Measurements from ENCODE around the gene TMEM63A. TPM values are rescaled to one million over a fixed set of nuclear protein-coding genes. Genes with fewer than 3 reads are reported as not detected.

The TMEM63A gene
- total and polyA plus RNA-seq, 10 of the 15 experiments (the other 5 are each of a cell fraction or from before 2014, with no cell fraction given) = 1.3 to 33.5 (median 15.2) TPM

DNA sequence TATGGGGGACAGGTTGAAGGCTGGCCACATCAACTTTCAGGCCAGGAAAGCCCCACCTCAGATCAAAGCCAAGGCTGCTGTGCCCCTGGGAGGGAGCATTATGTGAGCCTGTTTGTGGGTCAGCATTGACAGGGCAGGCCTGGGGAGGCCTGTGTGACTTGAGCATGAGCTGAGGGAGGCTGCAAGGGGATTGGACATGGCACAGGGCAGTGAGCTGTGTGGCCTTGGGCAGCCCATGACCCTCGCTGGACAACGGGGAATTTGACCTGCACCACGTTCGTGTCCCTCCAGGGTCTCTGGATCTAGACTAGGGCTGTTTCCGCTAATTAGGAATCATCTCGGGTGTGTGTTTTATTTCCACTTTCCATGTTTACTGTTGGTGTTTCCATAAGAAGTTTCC lies 24.3 kb upstream of the TMEM63A start:
- POLR2A ChIA-PET = no interaction called here
- CTCF ChIA-PET = interaction anchor here (1.2 to 1.3 kb wide), 2 partner anchors 24 to 28 kb away, joined by 3 read pairs; partner anchors contain the start of gene TMEM63A
- SMC1A ChIA-PET (ENCODE audit: uncharacterized antibody, unreplicated experiment) = interaction anchor here (1.0 to 1.8 kb wide), 3 partner anchors 9 to 432 kb away, joined by 3 to 6 read pairs (median 4); no protein-coding TSS in a partner anchor

More for the DNA sequence above, 24.3 kb upstream of the TMEM63A start:
- in situ Hi-C loops (cut with MboI) = no loop called here
- ATAC-seq = peak; percentile 13; the same call in 2 of the 3 replicates
- intact Hi-C loops (cut with micrococcal nuclease; ENCODE audit: unreplicated experiment) = no loop called here
- TF ChIP-seq FOXM1 (IDR thresholded peaks at IDR 0.05; ENCODE audit: low read depth, low read length) = no peak
- TF ChIP-seq RUNX3 (IDR thresholded peaks at IDR 0.05; ENCODE audit: low read length) = no peak
- TF ChIP-seq, protein P1, sequence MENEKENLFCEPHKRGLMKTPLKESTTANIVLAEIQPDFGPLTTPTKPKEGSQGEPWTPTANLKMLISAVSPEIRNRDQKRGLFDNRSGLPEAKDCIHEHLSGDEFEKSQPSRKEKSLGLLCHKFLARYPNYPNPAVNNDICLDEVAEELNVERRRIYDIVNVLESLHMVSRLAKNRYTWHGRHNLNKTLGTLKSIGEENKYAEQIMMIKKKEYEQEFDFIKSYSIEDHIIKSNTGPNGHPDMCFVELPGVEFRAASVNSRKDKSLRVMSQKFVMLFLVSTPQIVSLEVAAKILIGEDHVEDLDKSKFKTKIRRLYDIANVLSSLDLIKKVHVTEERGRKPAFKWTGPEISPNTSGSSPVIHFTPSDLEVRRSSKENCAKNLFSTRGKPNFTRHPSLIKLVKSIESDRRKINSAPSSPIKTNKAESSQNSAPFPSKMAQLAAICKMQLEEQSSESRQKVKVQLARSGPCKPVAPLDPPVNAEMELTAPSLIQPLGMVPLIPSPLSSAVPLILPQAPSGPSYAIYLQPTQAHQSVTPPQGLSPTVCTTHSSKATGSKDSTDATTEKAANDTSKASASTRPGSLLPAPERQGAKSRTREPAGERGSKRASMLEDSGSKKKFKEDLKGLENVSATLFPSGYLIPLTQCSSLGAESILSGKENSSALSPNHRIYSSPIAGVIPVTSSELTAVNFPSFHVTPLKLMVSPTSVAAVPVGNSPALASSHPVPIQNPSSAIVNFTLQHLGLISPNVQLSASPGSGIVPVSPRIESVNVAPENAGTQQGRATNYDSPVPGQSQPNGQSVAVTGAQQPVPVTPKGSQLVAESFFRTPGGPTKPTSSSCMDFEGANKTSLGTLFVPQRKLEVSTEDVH (IDR thresholded peaks at IDR 0.05; ENCODE audit: low read depth, partially characterized antibody) = no peak
- no peak for TF ChIP-seq NFIC (IDR thresholded peaks at IDR 0.05; ENCODE audit: low read depth, low read length)
- TF ChIP-seq BHLHE40 (IDR thresholded peaks at IDR 0.05; ENCODE audit: borderline replicate concordance in 1 of 2, low read depth in 2 of 2, low read length in 1 of 2) = no peak
- no peak for TF ChIP-seq RB1 (IDR thresholded peaks at IDR 0.05; ENCODE audit: borderline replicate concordance)
- TF ChIP-seq ZZZ3 (IDR thresholded peaks at IDR 0.05; ENCODE audit: control insufficient read depth, insufficient read length, low read depth) = no peak
- TF ChIP-seq MTA2 (IDR thresholded peaks at IDR 0.05; ENCODE audit: low read depth) = no peak
- no peak for TF ChIP-seq FOXK2 (IDR thresholded peaks at IDR 0.05)
- TF ChIP-seq ZNF384 (IDR thresholded peaks at IDR 0.05; ENCODE audit: borderline replicate concordance, low read depth, low read length) = no peak
- no peak for TF ChIP-seq POLR2A (IDR thresholded peaks at IDR 0.05; ENCODE audit: low read depth, low read length)
- TF ChIP-seq RELB (IDR thresholded peaks at IDR 0.05; ENCODE audit: low read depth) = no peak
- no peak for TF ChIP-seq CHD2 (IDR thresholded peaks at IDR 0.05; ENCODE audit: borderline replicate concordance, low read depth, low read length)
- TF ChIP-seq USF1 (IDR thresholded peaks at IDR 0.05; ENCODE audit: borderline replicate concordance, extremely low read length, insufficient read depth, low read depth, low read length) = no peak
- no peak for TF ChIP-seq STAT3 (IDR thresholded peaks at IDR 0.05; ENCODE audit: low read depth, low read length)
- TF ChIP-seq BCL11A (IDR thresholded peaks at IDR 0.05; ENCODE audit: low read depth, low read length) = no peak
- Histone ChIP-seq H3K36me3 (ENCODE audit: control insufficient read depth in 2 of 2, insufficient read depth in 2 of 2, low read length in 1 of 2) (no peaks in the 10 kb centered on the region), H3K4me1 (ENCODE audit: control insufficient read depth, insufficient read depth, low read length) (peaks cover 4% of the 10 kb centered on the region; the same call in 1 of the 2 replicates), H4K20me1 (ENCODE audit: control insufficient read depth, insufficient read depth) (no peaks in the 10 kb centered on the region), H3K4me3 (no peak overlapping the region), H3K9ac (ENCODE audit: control insufficient read depth, insufficient read depth, low read length) (no peak overlapping the region), H3K27me3 (replicated peaks in 1 of 2; ENCODE audit: control insufficient read depth in 2 of 2, insufficient read depth in 2 of 2, low read length in 1 of 2) (no peaks in the 10 kb centered on the region), H2AFZ (ENCODE audit: control insufficient read depth, low read depth, low read length) (no peak overlapping the region), H3K4me2 (ENCODE audit: control insufficient read depth, insufficient read depth) (no peak overlapping the region), H3K79me2 (ENCODE audit: control insufficient read depth, insufficient read depth, low read length) (no peaks in the 10 kb centered on the region), H3K9me3 (replicated peaks; ENCODE audit: control insufficient read depth, insufficient read depth, low read length) (no peaks in the 10 kb centered on the region), H3K27ac (ENCODE audit: control insufficient read depth, insufficient read depth) (no peak overlapping the region)
- no peak for DNase-seq (ENCODE audit: low read depth, low spot score)
- 38% methylated on average over 6 of the region's 6 CpGs for WGBS (ENCODE audit: insufficient coverage, insufficient replicate concordance, low lambda C conversion rate, missing lambda C conversion rate)
- no TSS peak for BruUV-seq (replicated peaks)
- RAD21 ChIA-PET (ENCODE audit: unreplicated experiment) = no interaction called here
- no peak for FAIRE-seq
